Measurements from ENCODE around the gene DEPDC7.
A peak's percentile ranks its signal among the peaks of the same experiment; 100 is the strongest.

The DEPDC7 gene

DNA sequence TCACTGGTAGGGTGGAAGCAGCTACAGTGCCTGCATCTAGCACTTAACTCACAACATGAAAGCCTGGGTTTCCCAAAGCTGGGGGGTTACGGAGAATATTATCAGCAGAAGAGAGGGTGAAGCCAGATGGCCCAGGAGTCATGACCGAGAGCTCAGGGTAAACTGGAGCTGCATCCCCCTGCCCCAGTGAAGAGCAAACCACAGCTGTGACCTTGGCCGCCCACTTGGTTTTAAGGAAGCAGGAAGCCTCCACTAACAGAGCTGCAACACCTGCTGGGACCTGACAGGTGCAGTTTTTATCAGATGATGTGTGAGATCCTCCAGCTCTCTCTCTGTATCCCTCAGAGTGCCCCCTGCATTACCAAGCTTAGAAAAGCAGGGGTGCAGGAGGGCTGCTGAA is 44.6 kb downstream of the DEPDC7 start:
- no peak for DNase-seq (ENCODE audit: low spot score)

- no peak for DNase-seq (ENCODE audit: low spot score)
These were observed 46.5 kb downstream of the DEPDC7 start for GRCh38 chr11:33062137-33062536.

- peak; percentile 11 for DNase-seq (ENCODE audit: low spot score)
These were observed 47.7 kb downstream of the DEPDC7 start for GRCh38 chr11:33063326-33063881.

DNA sequence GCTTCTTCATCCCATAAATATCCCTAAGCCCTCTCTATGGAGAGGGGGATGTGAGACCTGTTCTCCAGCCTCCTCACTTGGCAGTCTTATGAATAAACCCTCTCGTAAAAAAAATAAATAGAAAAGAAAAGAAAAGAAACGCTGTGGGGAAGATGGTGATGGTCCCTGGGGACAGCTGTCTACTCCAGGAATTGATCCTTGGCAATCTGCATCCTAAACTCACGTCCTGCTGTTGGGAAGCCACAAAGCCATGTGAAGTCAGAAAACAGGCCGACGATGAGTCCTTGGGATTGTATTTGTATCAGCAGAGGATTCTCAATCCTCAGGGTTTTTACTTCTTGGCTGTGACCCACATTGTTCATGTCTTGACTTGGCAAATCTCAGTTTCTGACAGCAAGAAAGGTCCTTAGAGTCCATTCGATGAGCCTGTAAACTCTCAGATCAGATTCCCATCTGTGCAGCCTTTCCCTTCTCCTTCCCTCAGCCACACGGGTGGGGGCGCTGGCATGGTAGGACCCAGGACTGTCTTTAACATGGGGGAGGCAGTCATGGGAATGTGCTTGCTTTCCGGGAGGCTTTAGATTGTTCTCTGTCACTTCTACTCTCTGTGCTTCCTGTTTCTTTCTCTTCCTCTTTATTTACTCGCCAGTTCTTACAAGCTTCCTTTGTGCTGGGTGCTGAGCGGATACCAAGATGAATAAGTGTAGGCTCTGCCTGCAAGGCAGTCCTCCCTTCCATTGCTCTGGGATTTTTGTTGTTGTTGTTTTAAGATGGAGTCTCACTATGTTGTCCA is 48.6 kb downstream of the DEPDC7 start:
- no peak for DNase-seq (ENCODE audit: low spot score)

GRCh38 chr11:33064866-33065265 is 49.2 kb downstream of the DEPDC7 start:
- DNase-seq (ENCODE audit: low spot score), result no peak

DNA sequence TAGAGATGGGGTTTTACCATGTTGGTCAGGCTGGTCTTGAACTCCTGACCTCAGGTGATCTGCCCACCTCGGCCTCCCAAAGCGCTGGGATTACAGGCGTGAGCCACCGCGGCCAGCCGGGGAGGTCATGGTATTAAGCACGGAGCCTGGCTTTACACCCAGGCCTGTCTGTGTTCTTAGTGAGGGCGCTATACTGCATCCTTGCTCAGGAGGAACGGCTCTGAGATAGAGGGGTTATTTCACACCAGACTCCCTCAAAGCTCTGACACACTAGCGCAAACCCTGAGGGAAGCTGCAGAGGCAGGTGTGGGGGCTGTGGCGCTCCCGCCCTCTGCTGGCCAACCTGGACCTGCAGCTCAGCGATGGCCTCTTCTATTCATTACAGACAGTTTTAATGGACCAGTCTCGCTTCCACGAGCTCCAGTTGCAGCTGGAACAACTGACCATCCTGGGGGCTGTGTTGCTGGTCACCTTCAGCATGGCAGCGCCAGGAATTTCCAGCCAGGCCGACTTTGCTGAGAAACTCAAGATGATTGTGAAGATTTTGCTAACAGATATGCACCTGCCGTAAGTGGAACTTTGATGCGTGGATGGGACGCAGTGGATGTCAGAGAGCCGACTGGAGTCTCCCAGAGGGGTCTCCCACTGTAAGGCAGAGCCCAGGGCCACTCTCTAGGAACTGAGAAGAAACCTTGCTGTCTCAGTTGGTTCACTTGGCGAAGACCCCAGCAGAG is 49.9 kb downstream of the DEPDC7 start:
- DNase-seq (ENCODE audit: low spot score), result peak; percentile 66

- no peak for DNase-seq (ENCODE audit: low spot score)
These were observed 51.6 kb downstream of the DEPDC7 start for GRCh38 chr11:33067294-33067693.

GRCh38 chr11:33068611-33069340 is 53.1 kb downstream of the DEPDC7 start:
- DNase-seq (ENCODE audit: low spot score), result no peak

DNA sequence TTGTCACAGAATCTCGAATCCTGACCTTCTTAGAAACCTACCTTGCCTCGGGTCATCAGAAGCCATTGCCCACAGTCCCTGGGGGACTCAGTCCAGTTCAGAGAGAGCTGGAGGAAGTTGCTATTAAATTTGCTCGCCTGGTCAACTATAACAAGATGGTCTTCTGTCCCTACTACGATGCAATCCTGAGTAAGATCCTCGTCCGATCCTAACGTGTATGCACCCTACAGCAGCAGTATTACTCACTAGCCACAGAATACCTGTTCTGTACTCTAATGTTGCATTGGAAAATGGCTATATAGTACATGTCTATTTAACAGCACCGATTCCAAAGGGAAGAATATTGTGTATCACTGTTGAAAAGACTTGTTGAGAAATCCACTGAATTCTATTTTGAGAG is 56.8 kb downstream of the DEPDC7 start:
- DNase-seq (ENCODE audit: low spot score), result no peak
